KBM-7 (cell line): Measurements from ENCODE around the gene ASB10.

Source experiments
- DNase-seq: peaks from one replicate; pipeline ENCODE4 v3.0.0-alpha.2; 2015
- in situ Hi-C: fragments of 300-500 bp; cut with MboI; formaldehyde crosslinking; loops from 2 replicates; pipeline ENCODE4 v1.14.3; 2020; ENCODE audit warnings: low sequenced_read_pairs, low pct_unique_long_range_greater_than_20kb, mixed read lengths

Gene ASB10

DNA sequence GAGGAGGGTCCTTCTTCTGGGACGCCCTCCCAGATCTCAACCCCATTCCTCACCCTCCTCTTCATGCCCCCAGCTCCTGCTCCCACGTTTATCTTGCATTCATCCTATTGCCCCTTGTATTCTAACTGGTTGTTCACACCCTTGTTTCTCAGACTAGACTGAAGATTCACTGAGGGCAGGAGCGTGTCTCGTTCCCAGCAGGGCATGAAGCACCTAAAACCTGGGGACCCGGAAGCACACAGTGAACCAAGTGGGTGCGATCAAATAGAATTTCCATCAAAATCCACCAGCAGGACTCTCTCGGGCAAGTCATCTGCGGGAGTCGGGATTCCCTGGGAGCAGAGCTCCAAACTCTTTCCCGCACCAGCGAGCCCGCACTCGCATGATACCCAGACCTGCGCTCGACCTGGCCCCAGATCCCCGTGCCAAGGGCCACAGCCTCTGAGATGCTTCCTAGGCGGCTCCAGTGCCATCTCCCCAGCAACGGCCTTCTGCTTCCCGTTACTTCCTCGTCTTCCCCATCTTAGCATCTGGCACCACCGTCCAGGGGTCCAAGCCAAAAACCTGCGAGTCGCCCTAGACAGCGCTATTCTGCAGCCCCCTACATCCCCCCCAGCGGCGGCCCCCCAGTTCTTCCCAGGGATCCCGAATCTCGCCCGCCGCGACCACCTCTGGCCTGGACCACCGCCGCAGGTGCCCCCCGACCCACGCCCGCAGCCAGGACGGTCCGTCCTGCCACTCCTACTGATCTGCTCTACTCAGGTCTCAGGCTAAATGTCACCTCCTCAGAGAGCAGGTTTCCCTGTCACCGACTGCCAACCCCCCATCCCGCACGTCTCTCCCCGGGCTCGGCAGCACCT, 13.4 kb downstream of the ASB10 start:
- in situ Hi-C loops = no loop called here
- no peak for DNase-seq

DNA sequence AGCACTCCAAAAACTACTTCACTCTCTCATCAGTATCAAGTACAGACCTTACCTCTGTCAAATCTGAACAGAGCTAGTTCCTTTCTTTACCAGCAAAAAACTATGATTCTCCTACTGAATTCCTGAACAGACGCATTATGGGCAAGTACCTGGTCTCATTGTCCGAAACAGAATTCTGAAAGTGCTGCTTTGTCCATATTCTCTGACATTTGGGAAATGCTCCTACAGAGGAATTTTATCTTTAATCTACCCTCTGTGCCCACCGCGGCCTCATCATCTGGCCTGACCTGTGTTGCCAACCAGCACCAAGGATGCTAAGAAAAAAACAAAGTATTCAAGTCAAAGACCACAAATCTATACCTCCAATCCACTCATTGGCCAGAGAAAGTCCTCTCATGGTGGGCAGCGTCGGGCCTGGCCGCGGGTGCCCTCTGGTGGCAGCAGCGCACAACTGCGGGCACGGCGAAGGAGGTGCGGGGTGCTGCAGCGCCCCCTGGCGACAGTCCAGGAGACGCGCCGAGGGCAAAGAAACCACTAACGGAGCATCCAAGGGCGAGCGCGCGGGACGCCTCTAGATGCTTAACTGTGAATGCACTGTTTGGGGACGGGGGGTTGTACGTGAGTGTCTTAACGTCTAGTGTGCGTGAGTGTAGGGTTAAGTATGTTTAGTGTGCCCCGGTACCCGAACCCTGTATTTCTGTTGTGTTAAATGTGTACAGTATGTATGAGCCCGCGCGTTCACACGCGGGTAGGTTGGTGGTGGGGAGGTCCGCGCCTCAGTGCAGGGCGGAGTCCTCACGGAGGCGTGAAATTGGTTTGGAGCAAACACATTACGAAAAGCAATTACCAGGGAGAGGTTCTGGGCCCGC, 14.5 kb downstream of the ASB10 start:
- peak; percentile 80 for DNase-seq

DNA sequence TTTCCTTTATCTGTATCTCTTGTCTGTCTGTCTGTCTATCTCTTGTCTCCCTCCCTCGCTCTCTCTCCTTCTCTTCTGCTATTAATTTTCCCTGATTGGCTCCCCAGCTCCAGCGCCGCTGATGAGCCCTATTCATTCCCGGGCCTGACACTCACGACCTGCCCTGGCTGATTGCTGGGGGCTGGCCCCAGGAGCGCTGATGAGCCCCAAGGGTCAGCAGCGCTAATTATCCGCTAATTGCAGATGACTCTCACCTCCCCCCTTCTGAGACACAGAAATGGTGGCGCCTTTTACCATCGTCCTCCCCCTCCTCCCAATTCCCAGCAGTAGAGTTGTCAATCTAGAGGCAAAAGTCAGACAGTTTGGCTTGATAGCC, 18.3 kb downstream of the ASB10 start:
- in situ Hi-C loops = no loop called here
- no peak for DNase-seq

More for the DNA sequence above, 14.5 kb downstream of the ASB10 start:
- in situ Hi-C loops = no loop called here

DNA sequence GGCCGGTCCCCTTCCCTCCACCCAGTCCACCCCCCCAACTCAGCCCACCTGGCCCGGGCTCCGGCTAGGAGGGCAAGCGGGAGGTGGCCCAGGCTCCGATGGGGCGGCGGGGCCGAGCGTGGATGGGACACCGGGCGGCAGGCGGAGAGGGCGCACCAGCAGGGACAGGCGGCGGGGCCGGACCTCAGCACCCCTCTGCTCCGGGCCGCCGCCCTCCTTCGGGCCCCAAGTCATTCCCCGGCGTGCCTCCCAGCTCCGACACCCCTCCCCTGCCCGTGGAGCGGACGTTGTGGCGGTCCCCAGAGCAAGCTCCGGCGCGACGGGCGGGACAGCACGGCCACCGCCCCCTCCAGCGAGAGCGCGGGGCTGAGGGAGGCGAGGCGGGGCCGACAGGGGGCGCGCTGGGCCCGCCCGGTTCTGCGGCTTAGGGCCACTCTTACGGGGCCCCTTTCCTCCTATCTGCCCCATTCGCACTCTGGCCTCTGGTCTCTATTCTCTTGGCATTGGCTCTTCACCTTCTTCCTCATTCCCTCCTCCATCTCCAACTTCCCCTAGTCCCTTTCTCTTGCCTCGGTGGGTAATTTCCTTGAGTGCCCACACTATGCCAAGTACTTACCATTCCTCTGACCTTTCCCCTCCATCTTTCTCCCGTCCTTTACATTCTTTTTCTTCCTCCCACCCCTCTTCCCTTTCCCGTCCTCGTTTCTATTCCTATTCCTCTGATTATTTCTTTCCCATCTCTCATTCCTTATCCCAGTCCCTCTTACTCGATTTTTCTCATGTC, 18.9 kb downstream of the ASB10 start:
- in situ Hi-C loops = no loop called here
- DNase-seq = peak; percentile 81

DNA sequence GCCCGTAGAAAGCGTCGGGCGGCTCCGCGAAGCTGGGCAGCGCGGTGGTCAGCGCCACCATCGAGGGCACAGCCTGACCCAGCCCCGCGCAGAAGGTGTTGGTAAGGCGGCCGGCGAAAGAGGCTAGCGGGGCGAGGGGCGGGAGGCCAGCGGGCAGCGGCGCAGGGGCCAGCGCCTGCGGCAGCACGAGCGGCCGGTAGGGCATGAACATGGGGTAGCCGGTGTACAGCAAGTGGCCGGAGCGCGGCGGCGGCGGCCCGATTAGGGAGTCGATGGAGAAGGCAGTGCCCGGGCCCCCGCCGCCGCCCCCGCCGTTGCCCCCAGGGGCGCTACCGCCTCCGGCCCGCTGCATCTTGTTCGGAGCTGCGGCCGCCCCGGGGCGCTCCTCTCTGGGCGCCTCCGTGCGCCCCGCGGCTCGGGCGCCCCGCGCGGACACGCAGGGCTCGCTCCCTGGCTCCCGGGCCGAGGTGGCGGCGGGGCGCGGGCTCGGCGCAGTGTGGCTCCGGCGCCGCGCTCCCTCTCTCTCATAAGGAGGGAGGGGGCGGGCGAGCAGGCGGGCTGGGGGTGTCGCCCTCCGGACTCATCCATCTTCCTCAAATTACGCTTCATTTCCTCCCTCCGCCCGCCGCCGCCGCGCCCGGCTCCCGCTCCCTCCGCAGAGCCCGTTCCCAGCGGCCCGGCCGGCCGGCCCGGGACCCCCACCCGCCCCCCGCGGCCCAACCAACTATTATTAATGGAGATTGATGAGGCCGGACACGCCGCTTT, 19.7 kb downstream of the ASB10 start, which contains the start of gene GBX1:
Gene GBX1, minus strand, starts transcription at position 498 of the 765 bp plus-strand sequence. Its CDS starts 146 bp downstream, at position 352.
- in situ Hi-C loops = no loop called here
- DNase-seq = no peak

DNA sequence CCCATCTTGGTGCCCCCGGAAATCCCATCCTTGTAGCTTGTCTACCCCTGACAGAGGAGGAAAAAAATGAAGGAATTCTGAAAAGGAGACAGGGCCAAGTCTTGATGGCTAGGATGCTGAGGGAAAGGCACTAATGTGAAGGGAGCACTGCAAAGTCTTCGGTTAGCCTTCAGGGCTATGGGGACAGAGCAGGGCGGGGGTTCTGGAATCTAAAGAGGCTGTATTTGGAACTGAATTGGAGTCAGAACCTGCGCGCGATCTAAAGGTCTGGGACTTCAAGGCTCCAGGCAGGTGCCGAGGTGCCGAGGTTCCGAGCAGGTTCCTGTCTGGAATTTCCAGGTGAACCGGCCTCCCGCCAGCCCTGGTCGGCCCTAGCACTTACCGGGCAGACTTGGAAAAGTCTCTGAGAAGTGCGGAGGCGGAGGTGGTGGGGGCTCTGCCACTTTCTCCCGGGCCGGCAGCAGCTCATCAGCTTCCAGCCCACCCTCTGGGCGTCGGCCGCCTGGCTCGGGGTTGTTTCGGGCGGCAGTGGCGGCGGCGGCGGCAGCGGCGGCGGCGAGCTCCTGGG, 20.3 kb downstream of the ASB10 start:
- in situ Hi-C loops = no loop called here
- no peak for DNase-seq

DNA sequence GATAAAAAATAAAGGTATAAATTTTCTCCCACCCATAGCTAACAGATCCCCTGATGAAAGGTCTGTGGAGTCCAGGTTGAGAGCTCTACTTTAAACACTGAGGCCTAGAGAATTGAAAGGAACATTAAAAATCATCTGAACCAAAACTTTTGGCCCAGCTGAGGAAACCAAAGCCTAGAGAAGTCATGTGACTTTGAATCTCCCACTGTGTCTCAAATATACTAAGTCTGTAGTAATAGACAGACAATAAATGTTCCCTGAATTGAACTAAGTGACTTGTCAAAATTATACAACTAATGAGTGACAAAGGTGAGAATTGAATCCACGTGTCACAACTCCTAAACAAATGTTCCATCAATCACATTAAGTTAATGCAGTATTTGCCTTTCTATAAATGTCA, 25.3 kb downstream of the ASB10 start:
- no peak for DNase-seq
- in situ Hi-C loops = no loop called here

DNA sequence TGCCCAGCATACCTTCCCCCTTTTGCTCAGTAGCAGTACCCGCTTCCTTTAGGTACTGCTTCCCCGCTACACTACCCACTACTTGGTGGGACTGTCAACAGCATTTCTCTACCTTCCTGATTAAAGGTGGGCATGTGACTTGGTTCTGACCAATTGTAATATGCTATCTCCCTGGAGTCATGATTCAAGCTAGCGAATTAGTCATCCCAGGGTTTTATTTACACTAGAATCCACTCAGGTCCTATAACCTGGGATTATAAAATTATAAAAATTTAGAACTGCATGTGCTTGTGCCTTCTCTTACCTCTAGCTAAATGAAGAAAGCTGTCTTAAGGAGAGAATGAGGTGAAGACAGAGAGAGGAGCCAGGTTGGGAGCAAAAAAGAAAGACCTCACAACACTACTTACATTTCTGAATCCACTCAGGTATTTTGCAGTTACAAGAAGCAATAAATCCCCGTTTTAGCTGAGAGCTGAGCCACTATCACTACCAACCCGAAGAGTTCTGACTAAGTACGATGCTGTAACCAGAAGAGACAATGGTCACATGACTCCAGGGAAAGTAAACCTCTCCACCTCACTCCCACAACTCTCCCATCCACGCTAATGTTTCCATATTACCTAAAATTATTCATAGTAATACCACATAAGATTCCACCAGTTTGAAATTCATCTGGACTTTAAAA, 29.3 kb downstream of the ASB10 start:
- in situ Hi-C loops = no loop called here
- no peak for DNase-seq

DNA sequence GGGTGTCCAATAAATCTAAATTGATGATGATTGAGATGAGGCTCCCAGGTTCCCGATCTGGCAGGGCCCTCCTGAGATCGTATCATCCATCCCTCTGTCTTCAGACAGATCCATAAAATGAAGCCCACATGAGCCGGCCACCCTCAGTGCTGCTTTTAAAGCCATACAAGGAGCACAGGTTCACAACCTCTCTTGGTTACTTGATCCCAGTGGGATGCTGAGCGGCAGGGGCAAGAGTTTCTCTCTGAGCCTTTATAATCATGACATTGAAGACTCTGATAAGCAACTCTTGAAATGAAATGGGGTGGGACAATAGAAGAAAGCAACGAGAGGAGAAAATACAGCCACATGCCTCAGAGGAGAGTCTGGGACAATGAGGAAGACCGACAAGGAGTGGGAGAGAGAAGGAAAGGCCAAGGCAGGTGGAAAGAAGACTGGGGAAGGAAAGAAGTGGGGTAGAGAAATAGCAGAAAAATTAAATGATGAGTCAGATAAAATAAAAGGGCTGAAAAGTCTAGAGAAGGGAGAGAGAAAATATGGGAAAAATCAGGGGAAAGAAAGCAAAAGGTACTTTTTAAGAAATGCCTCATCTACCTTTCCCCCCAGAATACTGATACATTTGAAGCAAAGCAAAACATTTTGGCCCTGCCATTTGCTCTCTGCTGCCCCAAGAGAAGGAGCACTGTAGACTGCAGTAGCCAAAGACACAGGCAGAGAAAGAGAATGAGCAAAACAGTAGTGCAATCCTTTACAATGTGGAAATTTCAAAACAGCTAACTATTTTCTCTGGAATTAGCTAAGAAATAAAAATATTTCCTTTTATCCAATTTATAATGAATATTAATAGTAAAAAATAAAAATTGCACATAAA, 34.2 kb downstream of the ASB10 start:
- in situ Hi-C loops = no loop called here
- no peak for DNase-seq

DNA sequence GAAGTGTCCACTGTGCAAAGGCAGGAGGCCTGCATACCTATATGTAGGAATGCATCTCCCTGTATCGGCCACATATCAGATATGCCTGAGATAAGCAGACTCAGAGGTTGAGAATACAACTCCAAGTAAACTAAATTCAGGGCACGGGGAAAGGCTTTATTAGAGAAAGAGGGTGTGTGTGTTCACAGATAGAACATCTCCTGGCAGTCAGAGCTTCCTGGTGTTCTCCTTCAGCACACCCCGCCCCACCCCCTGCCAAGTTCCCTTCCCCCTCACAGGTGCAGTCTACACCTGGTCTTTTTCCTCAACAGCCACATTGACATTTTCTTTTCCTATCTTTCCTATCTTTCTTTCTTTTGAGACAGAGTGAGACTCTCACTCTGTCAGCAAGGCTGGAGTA, 36.7 kb downstream of the ASB10 start:
- in situ Hi-C loops = no loop called here
- no peak for DNase-seq

DNA sequence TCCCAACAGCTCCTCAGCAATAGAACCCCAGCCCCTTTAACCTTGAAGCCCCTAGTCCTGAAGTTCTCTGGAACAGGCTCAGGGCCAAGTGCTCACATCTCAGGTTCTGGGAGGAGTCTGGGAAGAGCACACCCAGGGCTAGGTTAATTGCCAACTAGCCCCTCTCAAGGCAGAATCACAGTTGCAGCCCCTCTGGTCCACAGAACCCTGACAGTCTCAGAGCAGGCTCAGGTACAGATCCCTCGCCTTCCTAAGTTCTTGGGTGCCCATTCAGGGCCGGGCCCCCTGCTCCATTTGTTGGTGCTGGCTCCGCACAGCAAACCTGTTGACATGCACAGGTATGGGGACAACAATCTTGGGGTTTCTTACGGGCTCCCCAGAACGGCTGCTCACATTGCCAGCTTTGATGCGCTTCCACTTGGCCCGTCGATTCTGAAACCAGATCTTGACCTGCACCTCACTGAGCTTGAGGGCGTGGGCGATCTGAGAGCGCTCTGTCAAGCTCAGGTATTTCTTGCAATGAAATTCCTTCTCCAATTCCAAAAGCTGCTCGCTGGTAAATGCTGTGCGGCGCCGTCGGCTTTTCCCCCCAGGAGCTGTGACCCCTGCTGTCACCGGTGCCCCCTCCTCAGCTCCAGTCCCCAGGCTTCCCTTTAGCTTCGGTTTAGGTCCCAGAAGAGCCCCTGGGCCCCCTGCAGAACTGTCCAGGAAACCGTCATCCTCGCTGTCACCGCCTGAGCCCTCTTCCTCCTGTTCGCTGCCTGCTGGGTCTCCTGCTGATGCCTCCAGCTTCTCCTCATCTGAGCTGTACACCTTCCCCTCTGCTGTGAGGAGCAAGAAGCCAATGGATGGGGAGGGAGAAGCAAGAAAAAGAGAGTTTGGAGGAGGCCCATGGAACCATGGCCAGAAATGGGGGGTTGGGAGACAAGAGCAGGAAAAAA, 38.5 kb downstream of the ASB10 start:
- in situ Hi-C loops = no loop called here
- no peak for DNase-seq

DNA sequence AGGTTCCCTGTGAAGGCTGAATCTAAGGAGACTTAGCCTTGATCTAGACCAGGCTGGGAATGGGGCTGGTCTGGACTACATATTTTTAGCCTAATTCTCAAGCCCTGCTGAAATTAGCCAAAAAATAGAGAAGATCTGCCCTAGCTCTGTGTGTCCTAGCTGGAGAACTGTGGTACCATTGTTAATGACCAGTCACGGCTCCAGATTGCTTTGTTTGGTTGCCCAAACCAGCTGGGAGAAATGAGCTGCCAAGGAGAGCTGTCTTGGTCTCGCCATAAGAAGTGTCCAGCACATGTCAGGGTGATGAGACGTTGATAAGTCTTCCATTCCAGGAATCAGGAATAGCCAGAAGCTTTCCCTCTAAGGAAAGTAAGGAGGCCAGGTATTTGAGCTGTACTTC, 40.3 kb downstream of the ASB10 start:
- in situ Hi-C loops = no loop called here
- no peak for DNase-seq

DNA sequence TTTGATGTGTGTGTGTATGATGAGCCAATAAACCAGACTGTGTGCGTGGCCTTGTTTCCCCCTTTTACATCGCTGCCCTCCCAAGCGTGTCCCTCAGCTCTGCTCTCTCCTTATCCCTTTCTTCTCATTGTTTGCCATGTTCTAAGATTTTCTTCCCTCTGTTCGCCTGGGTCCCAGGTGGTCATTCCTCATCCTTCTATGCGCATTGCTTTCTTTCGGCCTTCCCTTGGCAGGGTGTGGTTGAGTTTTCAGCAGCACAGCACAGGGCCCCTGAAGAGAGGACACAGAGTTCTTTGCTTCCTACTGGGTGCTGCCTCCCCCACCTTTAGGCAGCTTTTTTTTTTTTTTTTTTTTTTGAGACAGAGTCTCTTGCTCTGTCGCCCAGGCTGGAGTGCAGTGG, 42.7 kb downstream of the ASB10 start:
- in situ Hi-C loops = no loop called here
- DNase-seq = no peak

DNA sequence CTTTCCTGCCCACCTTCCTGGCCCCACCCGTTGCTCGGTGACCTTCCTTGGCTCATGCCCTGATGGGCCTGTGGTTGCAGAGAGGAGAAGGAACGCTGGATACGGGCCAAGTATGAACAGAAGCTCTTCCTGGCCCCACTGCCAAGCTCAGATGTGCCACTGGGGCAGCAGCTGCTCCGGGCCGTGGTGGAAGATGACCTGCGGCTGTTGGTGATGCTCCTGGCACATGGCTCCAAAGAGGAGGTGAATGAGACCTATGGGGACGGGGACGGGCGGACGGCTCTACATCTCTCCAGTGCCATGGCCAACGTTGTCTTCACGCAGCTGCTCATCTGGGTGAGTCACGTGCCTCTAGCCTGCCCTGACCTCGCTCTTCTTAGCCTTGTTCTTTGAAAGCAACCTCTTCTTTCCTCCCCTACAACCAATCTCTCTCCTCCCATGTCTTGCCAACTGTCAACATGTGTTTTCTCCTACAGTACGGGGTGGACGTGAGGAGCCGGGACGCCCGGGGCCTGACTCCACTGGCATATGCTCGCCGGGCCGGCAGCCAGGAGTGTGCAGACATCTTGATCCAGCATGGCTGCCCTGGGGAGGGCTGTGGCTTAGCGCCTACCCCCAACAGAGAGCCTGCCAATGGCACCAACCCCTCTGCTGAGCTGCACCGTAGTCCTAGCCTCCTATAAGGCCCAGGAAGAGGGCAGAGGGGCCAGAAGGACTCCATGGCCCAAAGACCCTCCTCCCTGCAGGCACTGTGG, 43.6 kb downstream of the ASB10 start:
- in situ Hi-C loops = no loop called here
- no peak for DNase-seq

DNA sequence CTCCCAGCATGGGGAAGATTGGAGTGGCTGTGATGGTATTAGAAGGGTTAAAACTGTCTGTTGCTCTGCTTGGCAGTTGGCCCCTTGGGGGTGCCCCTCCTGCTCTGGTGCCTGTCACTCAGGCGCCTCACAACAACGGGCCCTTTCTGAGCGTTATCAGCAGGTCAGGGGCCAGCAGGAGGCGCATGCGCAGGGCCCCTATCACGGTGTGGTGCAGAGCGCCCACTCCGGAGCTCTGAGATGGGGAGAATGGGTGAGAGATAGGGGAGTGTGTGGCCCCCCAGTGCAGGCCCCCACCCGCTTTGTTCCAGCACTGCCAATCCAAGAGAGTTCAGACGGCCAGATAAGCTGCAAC, 44.4 kb downstream of the ASB10 start:
- in situ Hi-C loops = no loop called here
- no peak for DNase-seq
